Prostate gland (tissue), 2 donors: ENCODE measurements around the gene NFE2L3.

ENCODE experiments used
- POLR2A ChIP-seq: fragments of 450-650 bp; IDR thresholded peaks from one replicate; pipeline ENCODE4 v1.6.1; 2016; ENCODE audit warnings: antibody characterized with exemption, mild to moderate bottlenecking
- POLR2AphosphoS5 ChIP-seq: sonication (generic); formaldehyde crosslinking; IDR thresholded peaks from one replicate; pipeline ENCODE4 v1.6.1; 2017; ENCODE audit warnings: antibody characterized with exemption
- TF ChIP-seq, protein P1 (sequence below), 4 experiments: fragments of 200-600 bp in 2 of 4; fragments of 450-650 bp in 2 of 4; sonication (generic) in 2 of 4; IDR thresholded peaks; 1 replicate in 3 of 4; 2 replicates in 1 of 4; pipeline ENCODE4 v1.5.1; 2016 to 2019; ENCODE audit warnings: antibody characterized with exemption in 4 of 4, mild to moderate bottlenecking in 2 of 4, moderate library complexity in 2 of 4

DNA sequence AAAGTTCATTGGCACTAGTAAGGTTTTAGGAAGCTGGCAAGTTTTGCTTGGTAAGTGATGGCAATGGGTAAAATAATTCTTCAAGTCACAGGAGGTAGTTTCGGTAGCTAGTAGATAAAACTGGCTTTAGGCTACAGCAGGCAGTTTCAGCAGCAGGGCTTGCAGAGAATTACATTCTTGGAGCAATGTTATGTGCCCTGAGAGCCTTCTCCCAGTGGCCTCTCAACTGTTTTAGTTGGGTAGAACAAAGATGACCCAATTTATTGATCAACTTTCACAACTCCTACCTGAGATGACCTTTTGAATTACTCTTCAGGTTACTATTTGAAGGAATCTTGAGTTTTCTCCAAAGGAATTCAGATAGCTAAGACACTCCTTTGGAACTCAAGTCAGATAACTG, 16.4 kb upstream of the NFE2L3 start:
- TF ChIP-seq, protein P1, sequence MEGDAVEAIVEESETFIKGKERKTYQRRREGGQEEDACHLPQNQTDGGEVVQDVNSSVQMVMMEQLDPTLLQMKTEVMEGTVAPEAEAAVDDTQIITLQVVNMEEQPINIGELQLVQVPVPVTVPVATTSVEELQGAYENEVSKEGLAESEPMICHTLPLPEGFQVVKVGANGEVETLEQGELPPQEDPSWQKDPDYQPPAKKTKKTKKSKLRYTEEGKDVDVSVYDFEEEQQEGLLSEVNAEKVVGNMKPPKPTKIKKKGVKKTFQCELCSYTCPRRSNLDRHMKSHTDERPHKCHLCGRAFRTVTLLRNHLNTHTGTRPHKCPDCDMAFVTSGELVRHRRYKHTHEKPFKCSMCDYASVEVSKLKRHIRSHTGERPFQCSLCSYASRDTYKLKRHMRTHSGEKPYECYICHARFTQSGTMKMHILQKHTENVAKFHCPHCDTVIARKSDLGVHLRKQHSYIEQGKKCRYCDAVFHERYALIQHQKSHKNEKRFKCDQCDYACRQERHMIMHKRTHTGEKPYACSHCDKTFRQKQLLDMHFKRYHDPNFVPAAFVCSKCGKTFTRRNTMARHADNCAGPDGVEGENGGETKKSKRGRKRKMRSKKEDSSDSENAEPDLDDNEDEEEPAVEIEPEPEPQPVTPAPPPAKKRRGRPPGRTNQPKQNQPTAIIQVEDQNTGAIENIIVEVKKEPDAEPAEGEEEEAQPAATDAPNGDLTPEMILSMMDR (IDR thresholded peaks at IDR 0.05): no peak
- TF ChIP-seq POLR2AphosphoS5 (no peak), POLR2A (no peak)
